ENCODE results near the gene ADARB1.

Gene ADARB1

GRCh38 chr21:45178971-45179370 lies 104.6 kb downstream of the ADARB1 start:
- no peak for DNase-seq

- DNase-seq: no peak
Observed at GRCh38 chr21:45179568-45180245, 105.3 kb downstream of the ADARB1 start.

GRCh38 chr21:45180246-45180599 lies 105.8 kb downstream of the ADARB1 start:
- DNase-seq: no peak

- DNase-seq: no peak
Observed at GRCh38 chr21:45182958-45183357, 108.6 kb downstream of the ADARB1 start.

- no peak for DNase-seq
Observed at GRCh38 chr21:45183852-45184251, 109.5 kb downstream of the ADARB1 start.

- DNase-seq: no peak
Observed at GRCh38 chr21:45184869-45185268, 110.5 kb downstream of the ADARB1 start.

- DNase-seq: no peak
Observed at GRCh38 chr21:45186709-45187108, 112.3 kb downstream of the ADARB1 start.

- no peak for DNase-seq
Observed at GRCh38 chr21:45187646-45188045, 113.3 kb downstream of the ADARB1 start.

- DNase-seq: no peak
Observed at GRCh38 chr21:45190013-45190412, 115.6 kb downstream of the ADARB1 start.

GRCh38 chr21:45192332-45192731 lies 118.0 kb downstream of the ADARB1 start:
- no peak for DNase-seq

GRCh38 chr21:45196620-45197019 lies 122.2 kb downstream of the ADARB1 start:
- no peak for DNase-seq

GRCh38 chr21:45199201-45199600 lies 124.8 kb downstream of the ADARB1 start:
- DNase-seq: no peak

GRCh38 chr21:45200031-45200430 lies 125.7 kb downstream of the ADARB1 start:
- no peak for DNase-seq

- no peak for DNase-seq
Observed at GRCh38 chr21:45200581-45201296, 126.4 kb downstream of the ADARB1 start.

GRCh38 chr21:45202344-45202743 lies 128.0 kb downstream of the ADARB1 start:
- no peak for DNase-seq

GRCh38 chr21:45202889-45203288 lies 128.5 kb downstream of the ADARB1 start:
- no peak for DNase-seq

GRCh38 chr21:45203983-45204382 lies 129.6 kb downstream of the ADARB1 start:
- DNase-seq: no peak

GRCh38 chr21:45204395-45204794 lies 130.0 kb downstream of the ADARB1 start:
- DNase-seq: no peak

- DNase-seq: no peak
Observed at GRCh38 chr21:45207839-45208626, 133.7 kb downstream of the ADARB1 start.

GRCh38 chr21:45208627-45208951 lies 134.2 kb downstream of the ADARB1 start:
- no peak for DNase-seq

GRCh38 chr21:45209046-45209445 lies 134.7 kb downstream of the ADARB1 start:
- DNase-seq: no peak

- DNase-seq: no peak
Observed at GRCh38 chr21:45209685-45210284, 135.4 kb downstream of the ADARB1 start.

- DNase-seq: no peak
Observed at GRCh38 chr21:45210461-45210983, 136.1 kb downstream of the ADARB1 start.
